Measurements from ENCODE around the gene FTCD. TPM values are rescaled to one million over a fixed set of nuclear protein-coding genes. Genes with fewer than 3 reads are reported as not detected.

FTCD gene
- total and polyA plus RNA-seq, 2 of the 8 experiments (the other 6 are each of a cell fraction or from before 2014, with no cell fraction given) = 3.3 to 4.9 TPM

GRCh38 chr21:46135782-46136395 is 19.5 kb downstream of the FTCD start:
- no peaks in the 10 kb centered on the region; a peak in 1 of 4 replicates for H3K9me3 ChIP-seq (ENCODE audit: insufficient read depth in 2 of 2, low read depth in 1 of 2, low read length in 1 of 2)
- ChIA-PET POLR2A (ENCODE audit: partially characterized antibody) (interaction anchor here (1.6 kb wide), 1 partner anchor 37 kb away, joined by 3 read pairs; no protein-coding TSS in a partner anchor), CTCF (ENCODE audit: partially characterized antibody) (no interaction called here)
- H2BK5ac ChIP-seq (ENCODE audit: low read depth, low read length) = no peak overlapping the region
- H4K8ac ChIP-seq (ENCODE audit: extremely low read depth, insufficient read depth, low read length) = no peak overlapping the region
- H3K18ac ChIP-seq (ENCODE audit: extremely low read depth, low read length) = no peak overlapping the region
- WGBS, 2 experiments (ENCODE audit: extremely low coverage in 1 of 2, insufficient coverage in 1 of 2, insufficient read length in 1 of 2, insufficient replicate concordance in 2 of 2, low coverage in 1 of 2, low lambda C conversion rate in 2 of 2, missing lambda C conversion rate in 1 of 2) = 50% methylated on average over 1 of the region's 7 CpGs; no CpG with 5 or more reads in 1 of the 2 experiments
- DNase-seq (ENCODE audit: low read depth in 1 of 2, low spot score in 2 of 2) = no peak
- FAIRE-seq = no peak
- H2AFZ ChIP-seq (ENCODE audit: low read length) = no peak overlapping the region
- H3K27me3 ChIP-seq (replicated peaks in 1 of 4; ENCODE audit: control insufficient read depth in 3 of 4, extremely low read depth in 1 of 4, insufficient read depth in 3 of 4, low read length in 3 of 4) = peaks cover 0 to 13% (median 6%) of the 10 kb centered on the region in 4 experiments; a peak in 4 of 7 replicates
- no peak overlapping the region for H2AK5ac ChIP-seq (ENCODE audit: low read depth, low read length)
- H3K14ac ChIP-seq (ENCODE audit: insufficient read length) = no peak overlapping the region
- H3K4me1 ChIP-seq (replicated peaks in 1 of 4; ENCODE audit: control insufficient read depth in 3 of 4, insufficient read depth in 4 of 4, low read length in 3 of 4) = peaks cover 0 to 10% (median 0%) of the 10 kb centered on the region in 4 experiments; a peak in 3 of 7 replicates
- H3K36me3 ChIP-seq (ENCODE audit: control insufficient read depth in 2 of 4, insufficient read depth in 4 of 4, low read length in 3 of 4) = no peaks in the 10 kb centered on the region
- H3K27ac ChIP-seq (ENCODE audit: low read depth, low read length) = no peak overlapping the region
- H2BK15ac ChIP-seq (ENCODE audit: low read length) = no peak overlapping the region
- no peak overlapping the region for H3K4me2 ChIP-seq (ENCODE audit: insufficient read depth in 1 of 2, low read depth in 2 of 2, low read length in 2 of 2)
- H3K79me1 ChIP-seq (ENCODE audit: low read depth, low read length) = no peaks in the 10 kb centered on the region
- H3K79me2 ChIP-seq (ENCODE audit: control insufficient read depth in 1 of 2, insufficient read depth in 2 of 2, low read length in 2 of 2) = no peaks in the 10 kb centered on the region
- H3K4ac ChIP-seq (replicated peaks; ENCODE audit: insufficient read length, low read depth, low read length) = no peak overlapping the region
- no peak overlapping the region for H3K56ac ChIP-seq (replicated peaks; ENCODE audit: insufficient read length, low read depth, low read length)
- H2BK12ac ChIP-seq (ENCODE audit: low read depth, low read length) = no peak overlapping the region
- no peak overlapping the region for H4K91ac ChIP-seq (replicated peaks; ENCODE audit: insufficient read length, low read length)
- H4K20me1 ChIP-seq (replicated peaks in 1 of 2; ENCODE audit: control insufficient read depth in 1 of 2, insufficient read depth in 2 of 2, low read length in 2 of 2) = peaks cover 0 to 1% of the 10 kb centered on the region in 2 experiments
- no peak overlapping the region for H2BK20ac ChIP-seq (ENCODE audit: low read length)
- H2BK120ac ChIP-seq (replicated peaks; ENCODE audit: low read depth, low read length) = no peak overlapping the region
- no peak overlapping the region; a peak in 1 of 7 replicates for H3K9ac ChIP-seq (replicated peaks in 1 of 4; ENCODE audit: extremely low read depth in 1 of 4, low read depth in 3 of 4, low read length in 3 of 4)
- H3K23ac ChIP-seq (ENCODE audit: insufficient read length) = no peak overlapping the region
- H4K5ac ChIP-seq (ENCODE audit: insufficient read length, low read depth, low read length) = no peak overlapping the region
- no peak overlapping the region for H3K4me3 ChIP-seq (ENCODE audit: extremely low read depth in 1 of 4, insufficient read depth in 2 of 4, low read depth in 3 of 4, low read length in 4 of 4)
- H3K23me2 ChIP-seq (ENCODE audit: low read depth, low read length) = peaks cover 4% of the 10 kb centered on the region; the same call in 1 of the 2 replicates
- TF ChIP-seq POU5F1 (IDR thresholded peaks at IDR 0.05; ENCODE audit: low read depth, low read length) = no peak

Data from H1 (cell line).